SK-N-SH (cell line): ENCODE results near the gene CIB4. TPM values are rescaled to one million over a fixed set of nuclear protein-coding genes. Genes with fewer than 3 reads are reported as not detected.

Source experiments
- CTCF ChIA-PET: fragments of 300-600, 350-600 bp; formaldehyde crosslinking; extraction: SDS; loops from one replicate; lab custom pipeline; 2021; lab: Yijun Ruan, JAX
- POLR2A ChIA-PET: fragments of 350-600 bp; sonication (Branson Sonifier 250); formaldehyde crosslinking; extraction: SDS; loops from one replicate; lab custom pipeline; 2020; ENCODE audit warnings: antibody characterized with exemption, inconsistent platforms; lab: Yijun Ruan, JAX
- DNase-seq: peaks from one replicate; pipeline ENCODE4 v3.0.0; 2012
- H2AFZ ChIP-seq: fragments of 200-600 bp; sonication (generic); 2 replicates; pipeline ENCODE4 v1.8.1; 2016; ENCODE audit warnings: antibody characterized with exemption, mild to moderate bottlenecking, low read depth
- H3F3A ChIP-seq: fragments of 200-600 bp; sonication (generic); replicated peaks from 2 replicates; pipeline ENCODE3; 2016; ENCODE audit warnings: antibody characterized with exemption, mild to moderate bottlenecking; ENCODE audit not compliant: insufficient read depth
- H3K27ac ChIP-seq, 2 experiments: fragments of 200-500 bp in 1 of 2; fragments of 200-600 bp in 1 of 2; sonication (Bioruptor generic) in 1 of 2; sonication (generic), shearing (Covaris generic) in 1 of 2; 2 replicates each; pipeline versions ENCODE4 v1.5.1 to v1.6.1; 2014 to 2016; ENCODE audit warnings: low read depth in 2 of 2, inconsistent platforms in 1 of 2, low read length in 1 of 2, mild to moderate bottlenecking in 1 of 2, mixed read lengths in 1 of 2
- H3K27me3 ChIP-seq: fragments of 200-600 bp; sonication (generic), shearing (Covaris generic); 2 replicates; pipeline ENCODE4 v1.6.1; 2016; ENCODE audit warnings: mixed run types; ENCODE audit not compliant: insufficient read depth
- H3K36me3 ChIP-seq, 2 experiments: fragments of 200-500 bp in 1 of 2; fragments of 200-600 bp in 1 of 2; sonication (Bioruptor generic) in 1 of 2; sonication (generic) in 1 of 2; replicated peaks in 1 of 2; 2 replicates each; pipeline versions ENCODE3 to v1.5.1; 2014 to 2016; ENCODE audit warnings: low read length in 1 of 2, mild to moderate bottlenecking in 1 of 2; ENCODE audit not compliant: insufficient read depth in 2 of 2, control insufficient read depth in 1 of 2
- H3K4me1 ChIP-seq, 2 experiments: fragments of 200-500 bp in 1 of 2; fragments of 200-600 bp in 1 of 2; sonication (Bioruptor generic) in 1 of 2; sonication (generic), shearing (Covaris generic) in 1 of 2; 2 replicates each; pipeline versions ENCODE4 v1.5.1 to v1.6.1; 2014 to 2016; ENCODE audit warnings: low read depth in 1 of 2, low read length in 1 of 2, mixed run types in 1 of 2; ENCODE audit not compliant: insufficient read depth in 2 of 2, control insufficient read depth in 1 of 2
- H3K4me2 ChIP-seq: fragments of 200-600 bp; sonication (generic), shearing (Covaris generic); 2 replicates; pipeline ENCODE4 v1.6.1; 2017; ENCODE audit warnings: mixed run types
- H3K4me3 ChIP-seq, 2 experiments: fragments of 200-500 bp in 1 of 2; fragments of 200-600 bp in 1 of 2; sonication (Bioruptor generic) in 1 of 2; sonication (generic), shearing (Covaris generic) in 1 of 2; 2 replicates each; pipeline versions ENCODE4 v1.5.1 to v1.8.1; 2014 to 2016; ENCODE audit warnings: low read depth in 2 of 2, inconsistent platforms in 1 of 2, low read length in 1 of 2, mild to moderate bottlenecking in 1 of 2, mixed read lengths in 1 of 2, moderate library complexity in 1 of 2
- H3K79me2 ChIP-seq: fragments of 200-600 bp; sonication (generic); 2 replicates; pipeline ENCODE4 v1.8.1; 2017; ENCODE audit warnings: mild to moderate bottlenecking; ENCODE audit not compliant: insufficient read depth
- H3K9ac ChIP-seq: fragments of 200-600 bp; sonication (generic); 2 replicates; pipeline ENCODE4 v1.6.1; 2017; ENCODE audit warnings: mixed run types
- H3K9me2 ChIP-seq: fragments of 200-600 bp; sonication (generic); 2 replicates; pipeline ENCODE4 v1.6.1; 2017; ENCODE audit warnings: mixed run types
- H3K9me3 ChIP-seq: fragments of 200-600 bp; sonication (generic); 2 replicates; pipeline ENCODE4 v1.6.1; 2017; ENCODE audit warnings: mixed run types, mild to moderate bottlenecking, moderate library complexity
- H4K20me1 ChIP-seq: fragments of 200-600 bp; sonication (generic); 2 replicates; pipeline ENCODE4 v1.6.1; 2017; ENCODE audit warnings: mild to moderate bottlenecking, mixed run types; ENCODE audit not compliant: insufficient read depth
- CHD2 ChIP-seq: fragments of 150-350 bp; IDR thresholded peaks from 2 replicates; pipeline ENCODE4 v1.6.1; 2018; ENCODE audit warnings: low read length; ENCODE audit not compliant: partially characterized antibody
- ELF1 ChIP-seq: IDR thresholded peaks from 2 replicates; pipeline ENCODE4 v1.4.0; 2012
- EP300 ChIP-seq, 2 experiments: IDR thresholded peaks; 2 replicates each; pipeline versions ENCODE4 v1.4.0 to v1.6.1; 2012; ENCODE audit warnings: borderline replicate concordance in 1 of 2, low read depth in 1 of 2, low read length in 1 of 2
- EZH2phosphoT487 ChIP-seq: fragments of 200-600 bp; sonication (generic); IDR thresholded peaks from 2 replicates; pipeline ENCODE4 v1.6.1; 2017; ENCODE audit warnings: low read depth, mixed run types, mild to moderate bottlenecking, antibody characterized with exemption, moderate library complexity, borderline replicate concordance
- GABPA ChIP-seq: IDR thresholded peaks from 2 replicates; pipeline ENCODE4 v1.4.0; 2012; ENCODE audit warnings: low read depth, mild to moderate bottlenecking
- GATA2 ChIP-seq: sonication (generic); formaldehyde crosslinking; IDR thresholded peaks from 2 replicates; pipeline ENCODE4 v1.5.0; 2020; ENCODE audit warnings: mild to moderate bottlenecking, missing genetic modification reagents
- IRF3 ChIP-seq: fragments of 150-350 bp; IDR thresholded peaks from 2 replicates; pipeline ENCODE4 v1.6.1; 2016; ENCODE audit warnings: mild to moderate bottlenecking, low read depth, low read length
- MAX ChIP-seq: IDR thresholded peaks from 2 replicates; pipeline ENCODE4 v1.4.0; 2012; ENCODE audit warnings: low read depth
- MXI1 ChIP-seq: IDR thresholded peaks from 2 replicates; pipeline ENCODE4 v1.6.1; 2012; ENCODE audit warnings: mild to moderate bottlenecking, low read depth, low read length, improper control_type of control experiment
- NFIC ChIP-seq: IDR thresholded peaks from 2 replicates; pipeline ENCODE4 v1.4.0; 2012; ENCODE audit warnings: borderline replicate concordance
- PBX3 ChIP-seq: IDR thresholded peaks from 2 replicates; pipeline ENCODE4; 2012
- RCOR1 ChIP-seq: fragments of 150-350 bp; IDR thresholded peaks from 2 replicates; pipeline ENCODE4 v1.6.1; 2017; ENCODE audit warnings: antibody characterized with exemption, low read length
- REST ChIP-seq: IDR thresholded peaks from 2 replicates; pipeline ENCODE4 v1.6.1; 2012; ENCODE audit warnings: mild to moderate bottlenecking, low read depth, low read length, moderate library complexity
- RXRA ChIP-seq: IDR thresholded peaks from 2 replicates; pipeline ENCODE4 v1.4.0; 2012; ENCODE audit warnings: low read depth, mild to moderate bottlenecking, borderline replicate concordance
- SIN3A ChIP-seq: IDR thresholded peaks from 2 replicates; pipeline ENCODE4 v1.6.1; 2012; ENCODE audit warnings: low read depth, mild to moderate bottlenecking, low read length, moderate library complexity, borderline replicate concordance
- WGBS: methylation state at CpG from one replicate; pipeline ENCODE4 v1.1.6; 2017; ENCODE audit warnings: low lambda C conversion rate; 5-methylcytosine and 5-hydroxymethylcytosine counted together
- polyA plus RNA-seq, 3 experiments: library from polyadenylated mRNA; depleted of rRNA; stranded (reverse); fragments of >200 nt; gene quantifications; 2 replicates each; pipeline ENCODE4 v1.2.3, GENCODE V29; 2012

The CIB4 gene
- polyA plus RNA-seq, 1 of the 3 experiments (the other 2 are of a cell fraction) = not detected

GRCh38 chr2:26537069-26537825, 103.9 kb downstream of the CIB4 start:
- Histone ChIP-seq H3K4me1 (peaks cover 0 to 3% of the 10 kb centered on the region in 2 experiments; a peak in 1 of 4 replicates), H3K4me2 (no peak overlapping the region), H3K36me3 (no peaks in the 10 kb centered on the region), H3K27me3 (peaks cover 3% of the 10 kb centered on the region; the same call in 1 of the 2 replicates)
- no peak for DNase-seq
- no peak for TF ChIP-seq ELF1
- no peak for TF ChIP-seq SIN3A
- no peak for TF ChIP-seq RCOR1
- no peak for TF ChIP-seq EP300 (IDR thresholded peaks at IDR 0.05; ENCODE audit: borderline replicate concordance in 1 of 2, low read depth in 1 of 2, low read length in 1 of 2)
- TF ChIP-seq MXI1 = no peak
- no peak for TF ChIP-seq IRF3
- no peak for TF ChIP-seq PBX3
- TF ChIP-seq GATA2 = no peak
- TF ChIP-seq EZH2phosphoT487 = no peak
- TF ChIP-seq RXRA = no peak
- no peak for TF ChIP-seq GABPA
- TF ChIP-seq, all 33 proteins: peak for 0
- H3K9me3 ChIP-seq = no peaks in the 10 kb centered on the region
- H3K27ac ChIP-seq = no peak overlapping the region
- H4K20me1 ChIP-seq = no peaks in the 10 kb centered on the region
- H3K4me3 ChIP-seq = no peak overlapping the region
- H3K9ac ChIP-seq = no peak overlapping the region
- ChIA-PET POLR2A (no interaction called here), CTCF (interaction anchor here (0.9 to 3.7 kb wide), 2 partner anchors 41 to 69 kb away, joined by 3 to 12 read pairs; no protein-coding TSS in a partner anchor)
- no peaks in the 10 kb centered on the region for H3K9me2 ChIP-seq
- H3F3A ChIP-seq = no peaks in the 10 kb centered on the region
- 69% methylated on average over 17 of the region's 17 CpGs for WGBS
- H2AFZ ChIP-seq = no peak overlapping the region
- H3K79me2 ChIP-seq = no peaks in the 10 kb centered on the region

GRCh38 chr2:26536371-26537068, 104.6 kb downstream of the CIB4 start:
- H3K9me3 ChIP-seq = no peaks in the 10 kb centered on the region
- no peaks in the 10 kb centered on the region for H3K36me3 ChIP-seq
- no peak overlapping the region for H3K4me2 ChIP-seq
- no peak for DNase-seq
- H4K20me1 ChIP-seq = no peaks in the 10 kb centered on the region
- ChIA-PET POLR2A (no interaction called here), CTCF (interaction anchor here (3.7 kb wide), 1 partner anchor 41 kb away, joined by 12 read pairs; no protein-coding TSS in a partner anchor)
- no peaks in the 10 kb centered on the region for H3K9me2 ChIP-seq
- no peaks in the 10 kb centered on the region for H3F3A ChIP-seq
- no peaks in the 10 kb centered on the region for H3K79me2 ChIP-seq
- H3K9ac ChIP-seq = no peak overlapping the region
- TF ChIP-seq EZH2phosphoT487 = no peak
- TF ChIP-seq CHD2 = no peak
- no peak for TF ChIP-seq REST
- TF ChIP-seq NFIC = no peak
- TF ChIP-seq MAX = no peak
- H3K27me3 ChIP-seq = no peaks in the 10 kb centered on the region
- H3K4me3 ChIP-seq = no peak overlapping the region
- no peak overlapping the region for H3K27ac ChIP-seq
- H2AFZ ChIP-seq = no peak overlapping the region
- 75% methylated on average over 20 of the region's 20 CpGs for WGBS
- peaks cover 0 to 3% of the 10 kb centered on the region in 2 experiments; a peak in 1 of 4 replicates for H3K4me1 ChIP-seq
